Measurements from ENCODE around the gene PGBD2.
A peak's percentile ranks its signal among the peaks of the same experiment; 100 is the strongest.
"Not testable (repeated sequence)": the region's sequence is repeated elsewhere in the genome, so short reads cannot be mapped to it uniquely, and the experiment has no call there.

The PGBD2 gene

GRCh38 chr1:248886237-248886895 is 19.7 kb upstream of the PGBD2 start:
- DNase-seq (ENCODE audit: low spot score), result no peak

- DNase-seq (ENCODE audit: low spot score), result not testable (repeated sequence)
Observed at GRCh38 chr1:248889914-248890243, 16.2 kb upstream of the PGBD2 start.

- DNase-seq (ENCODE audit: low spot score), result no peak
Observed at GRCh38 chr1:248890549-248891498, 15.2 kb upstream of the PGBD2 start.

GRCh38 chr1:248891758-248892157 is 14.3 kb upstream of the PGBD2 start:
- DNase-seq (ENCODE audit: low spot score), result no peak

- DNase-seq (ENCODE audit: low spot score), result no peak
Observed at GRCh38 chr1:248892590-248892989, 13.4 kb upstream of the PGBD2 start.

- no peak for DNase-seq (ENCODE audit: low spot score)
Observed at GRCh38 chr1:248894837-248895236, 11.2 kb upstream of the PGBD2 start.

GRCh38 chr1:248897412-248898337 is 8.4 kb upstream of the PGBD2 start:
- DNase-seq (ENCODE audit: low spot score), result no peak

- DNase-seq (ENCODE audit: low spot score), result no peak
Observed at GRCh38 chr1:248900637-248901036, 5.4 kb upstream of the PGBD2 start.

GRCh38 chr1:248901578-248901977 is 4.5 kb upstream of the PGBD2 start:
- no peak for DNase-seq (ENCODE audit: low spot score)

GRCh38 chr1:248904437-248905216 is 1.4 kb upstream of the PGBD2 start:
- no peak for DNase-seq (ENCODE audit: low spot score)

- no peak for DNase-seq (ENCODE audit: low spot score)
Observed at GRCh38 chr1:248905662-248906008, 400 bp upstream of the PGBD2 start.

GRCh38 chr1:248906753-248907661 is 972 bp downstream of the PGBD2 start:
- no peak for DNase-seq (ENCODE audit: low spot score)

GRCh38 chr1:248910761-248911160 is 4.7 kb downstream of the PGBD2 start:
- DNase-seq (ENCODE audit: low spot score), result no peak

- no peak for DNase-seq (ENCODE audit: low spot score)
Observed at GRCh38 chr1:248913933-248914332, 7.9 kb downstream of the PGBD2 start.

- DNase-seq (ENCODE audit: low spot score), result no peak
Observed at GRCh38 chr1:248914796-248915381, 8.9 kb downstream of the PGBD2 start.

GRCh38 chr1:248918131-248918530 is 12.1 kb downstream of the PGBD2 start:
- no peak for DNase-seq (ENCODE audit: low spot score)

- DNase-seq (ENCODE audit: low spot score), result no peak
Observed at GRCh38 chr1:248923352-248924338, 17.6 kb downstream of the PGBD2 start.

GRCh38 chr1:248924696-248925532 is 18.9 kb downstream of the PGBD2 start:
- peak; percentile 77 for DNase-seq (ENCODE audit: low spot score)
